Lower lobe of right lung (tissue), 2 donors: ENCODE data around the gene NELFB. TPM values are rescaled to one million over a fixed set of nuclear protein-coding genes. Genes with fewer than 3 reads are reported as not detected.

Experiments
- ATAC-seq, 2 donors: fragments of 200-7000 bp; cut with Tn5 transposase; one replicate each; pipeline ENCODE4 v1.9.1; 2020 to 2022; ENCODE audit warnings: mild to moderate bottlenecking in 2 of 2, moderate library complexity in 2 of 2
- DNase-seq: peaks from one replicate; pipeline ENCODE4 v3.0.0-alpha.2; 2020
- H3K27ac ChIP-seq: fragments of 200-600 bp; one replicate; pipeline ENCODE4 v1.8.0; 2022
- H3K27me3 ChIP-seq: fragments of 200-600 bp; one replicate; pipeline ENCODE4 v1.8.0; 2022; ENCODE audit warnings: low read depth
- H3K36me3 ChIP-seq: fragments of 200-600 bp; one replicate; pipeline ENCODE4 v1.8.0; 2022; ENCODE audit warnings: mild to moderate bottlenecking
- H3K4me1 ChIP-seq: fragments of 200-600 bp; one replicate; pipeline ENCODE4 v1.8.0; 2022
- H3K4me3 ChIP-seq: fragments of 200-600 bp; one replicate; pipeline ENCODE4 v1.8.0; 2022; ENCODE audit warnings: mild to moderate bottlenecking
- H3K9me3 ChIP-seq: fragments of 200-600 bp; one replicate; pipeline ENCODE4 v1.8.0; 2022
- intact Hi-C: fragments of 100-400 bp; cut with DNase I; formaldehyde crosslinking; loops from one replicate; pipeline ENCODE4 v1.11.0; 2022
- total RNA-seq: library from RNA; stranded (reverse); fragmentation: NEBNext Ultra II Directional; extraction: Animal tissue kit (Norgen Biotek cat#: 25700); gene quantifications from one replicate; pipeline ENCODE4 v1.2.1, GENCODE V29; 2021
- TF ChIP-seq, protein P1 (sequence below): fragments of 200-600 bp; IDR thresholded peaks from one replicate; pipeline ENCODE4 v1.8.0; 2022; ENCODE audit warnings: antibody characterized with exemption, mild to moderate bottlenecking
- donor health status: DM: no; HTN: yes; CAD: no; lungs with severe emphysema.

Gene NELFB
- total RNA-seq, 1 donor from 2014 or later = 44.7 TPM

DNA sequence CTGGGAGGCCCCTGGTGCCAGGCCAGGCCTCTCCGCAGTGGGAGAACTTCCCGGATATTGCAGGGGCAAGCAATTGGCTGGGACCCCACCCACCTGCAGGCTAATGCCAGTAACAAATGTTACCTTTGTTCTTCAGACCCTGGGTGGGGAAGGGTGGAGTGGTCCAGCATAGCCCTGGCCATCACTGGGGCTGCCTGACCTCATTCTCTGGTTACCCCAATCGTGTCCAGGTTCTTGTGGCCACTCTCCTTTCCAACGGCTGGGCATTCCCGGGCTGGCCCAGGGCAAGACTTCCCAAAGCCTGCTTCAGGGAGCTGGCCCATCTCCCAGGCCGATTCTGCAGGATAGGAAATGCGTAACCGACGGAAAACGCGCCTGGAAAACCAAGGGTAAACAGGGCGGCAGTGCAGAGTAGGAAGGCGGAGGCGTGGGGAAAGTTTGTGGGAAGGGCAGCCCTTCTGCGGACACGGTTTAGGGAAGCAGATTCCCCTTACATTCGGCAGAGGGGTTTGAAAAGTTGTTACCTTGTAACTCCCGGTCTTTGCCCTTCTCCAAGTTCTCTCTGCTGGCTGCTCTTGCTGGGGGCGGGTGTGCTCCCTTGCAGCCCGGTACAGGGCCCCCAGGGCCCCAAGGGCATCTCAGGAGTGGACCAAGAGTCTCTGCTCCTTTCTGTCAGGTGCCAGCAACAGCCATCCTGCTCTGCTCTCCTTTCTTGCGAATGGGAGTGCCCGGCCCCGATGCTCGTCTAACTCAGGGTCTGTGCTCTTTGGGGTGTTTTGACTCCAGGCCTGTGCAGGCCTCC, 43.5 kb downstream of the NELFB start:
- TF ChIP-seq, protein P1, sequence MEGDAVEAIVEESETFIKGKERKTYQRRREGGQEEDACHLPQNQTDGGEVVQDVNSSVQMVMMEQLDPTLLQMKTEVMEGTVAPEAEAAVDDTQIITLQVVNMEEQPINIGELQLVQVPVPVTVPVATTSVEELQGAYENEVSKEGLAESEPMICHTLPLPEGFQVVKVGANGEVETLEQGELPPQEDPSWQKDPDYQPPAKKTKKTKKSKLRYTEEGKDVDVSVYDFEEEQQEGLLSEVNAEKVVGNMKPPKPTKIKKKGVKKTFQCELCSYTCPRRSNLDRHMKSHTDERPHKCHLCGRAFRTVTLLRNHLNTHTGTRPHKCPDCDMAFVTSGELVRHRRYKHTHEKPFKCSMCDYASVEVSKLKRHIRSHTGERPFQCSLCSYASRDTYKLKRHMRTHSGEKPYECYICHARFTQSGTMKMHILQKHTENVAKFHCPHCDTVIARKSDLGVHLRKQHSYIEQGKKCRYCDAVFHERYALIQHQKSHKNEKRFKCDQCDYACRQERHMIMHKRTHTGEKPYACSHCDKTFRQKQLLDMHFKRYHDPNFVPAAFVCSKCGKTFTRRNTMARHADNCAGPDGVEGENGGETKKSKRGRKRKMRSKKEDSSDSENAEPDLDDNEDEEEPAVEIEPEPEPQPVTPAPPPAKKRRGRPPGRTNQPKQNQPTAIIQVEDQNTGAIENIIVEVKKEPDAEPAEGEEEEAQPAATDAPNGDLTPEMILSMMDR = no peak
- intact Hi-C loops = no loop called here
- H3K36me3 ChIP-seq = no peaks in the 10 kb centered on the region
- ATAC-seq (no peak), DNase-seq (no peak)
- H3K4me1 ChIP-seq = peaks cover 49% of the 10 kb centered on the region
- peak overlapping the region; percentile 73 for H3K27ac ChIP-seq
- H3K9me3 ChIP-seq = no peaks in the 10 kb centered on the region
- H3K4me3 ChIP-seq = peak overlapping the region; percentile 63
- peaks cover 49% of the 10 kb centered on the region for H3K27me3 ChIP-seq

DNA sequence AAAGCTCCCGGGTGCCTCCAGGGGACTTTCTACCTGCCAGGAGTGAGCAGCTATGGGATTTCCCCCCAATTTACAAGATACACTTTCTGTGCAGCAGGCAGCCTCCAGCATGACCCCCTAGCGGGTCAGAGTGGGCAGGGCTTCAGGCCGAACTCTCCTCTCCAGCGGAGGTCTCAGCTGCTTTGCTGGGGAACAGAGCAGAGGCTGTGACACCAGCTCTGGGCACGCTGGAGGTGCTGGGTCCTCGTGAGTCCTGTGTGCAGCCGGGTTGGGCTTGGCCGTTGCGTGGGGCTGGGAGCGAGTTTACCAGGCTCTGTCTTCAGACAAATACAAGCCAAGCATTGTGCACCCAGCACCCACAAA, 44.1 kb downstream of the NELFB start:
- DNase-seq (no peak), ATAC-seq (no peak)
- H3K27me3 ChIP-seq = peaks cover 49% of the 10 kb centered on the region
- H3K36me3 ChIP-seq = no peaks in the 10 kb centered on the region
- no peaks in the 10 kb centered on the region for H3K9me3 ChIP-seq
- intact Hi-C loops = no loop called here
- H3K27ac ChIP-seq = peak overlapping the region; percentile 73
- peak overlapping the region; percentile 63 for H3K4me3 ChIP-seq
- peaks cover 55% of the 10 kb centered on the region for H3K4me1 ChIP-seq
- TF ChIP-seq, protein P1 = no peak

DNA sequence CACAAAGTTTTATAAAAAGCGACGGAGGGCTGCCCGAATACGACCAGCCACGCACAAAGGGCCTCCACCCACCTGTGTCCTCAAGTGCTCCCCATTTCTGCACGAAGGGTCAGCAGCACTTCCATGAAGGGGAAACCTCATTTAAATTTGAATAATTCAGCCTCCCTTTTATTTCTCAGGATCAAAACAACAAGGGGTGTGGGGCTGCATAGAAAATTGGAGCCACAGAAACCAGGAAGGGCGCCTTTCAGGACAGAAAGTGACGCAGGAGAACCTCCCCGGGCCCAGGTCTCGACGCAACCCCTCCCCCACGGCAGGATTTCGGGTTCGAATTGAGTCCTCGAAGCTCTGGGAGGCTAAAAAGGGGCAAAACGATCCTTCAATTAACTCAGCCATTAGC, 44.8 kb downstream of the NELFB start:
- Histone ChIP-seq H3K9me3 (no peaks in the 10 kb centered on the region), H3K4me3 (peak overlapping the region; percentile 63), H3K27me3 (peaks cover 45% of the 10 kb centered on the region), H3K27ac (peak overlapping the region; percentile 77), H3K4me1 (peaks cover 59% of the 10 kb centered on the region), H3K36me3 (no peaks in the 10 kb centered on the region)
- ATAC-seq = no peak
- no peak for DNase-seq
- TF ChIP-seq, protein P1 = no peak
- intact Hi-C loops = no loop called here

DNA sequence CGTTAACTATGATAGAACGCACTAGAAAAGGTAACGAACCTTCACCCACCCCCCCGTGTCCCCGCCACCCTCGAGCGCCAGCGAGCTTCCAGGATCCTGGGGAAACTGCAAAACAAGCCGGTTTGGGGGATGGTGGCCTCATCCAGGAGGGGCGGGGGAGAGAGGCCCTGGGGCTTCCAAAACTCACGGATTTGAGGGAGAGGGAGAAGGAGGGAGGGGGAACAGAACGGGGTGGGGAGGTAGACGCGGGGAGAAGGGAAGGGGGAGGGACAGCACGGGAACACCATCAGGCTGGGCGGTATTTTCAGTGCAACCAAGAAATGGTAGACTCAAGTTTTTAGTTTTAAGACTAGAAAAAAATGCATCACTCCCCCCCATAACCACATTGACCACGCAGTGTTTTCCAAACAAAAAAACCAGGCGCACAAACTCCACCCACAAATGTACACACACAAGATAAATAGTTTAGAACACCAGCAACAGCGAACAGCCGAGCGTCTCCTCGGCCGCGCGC, 45.5 kb downstream of the NELFB start:
- intact Hi-C loops = no loop called here
- Histone ChIP-seq H3K27me3 (peaks cover 43% of the 10 kb centered on the region), H3K4me1 (peaks cover 63% of the 10 kb centered on the region), H3K27ac (peak overlapping the region; percentile 77), H3K36me3 (no peaks in the 10 kb centered on the region), H3K9me3 (no peaks in the 10 kb centered on the region), H3K4me3 (peak overlapping the region; percentile 63)
- ATAC-seq = no peak
- TF ChIP-seq, protein P1 = no peak
- DNase-seq = no peak

DNA sequence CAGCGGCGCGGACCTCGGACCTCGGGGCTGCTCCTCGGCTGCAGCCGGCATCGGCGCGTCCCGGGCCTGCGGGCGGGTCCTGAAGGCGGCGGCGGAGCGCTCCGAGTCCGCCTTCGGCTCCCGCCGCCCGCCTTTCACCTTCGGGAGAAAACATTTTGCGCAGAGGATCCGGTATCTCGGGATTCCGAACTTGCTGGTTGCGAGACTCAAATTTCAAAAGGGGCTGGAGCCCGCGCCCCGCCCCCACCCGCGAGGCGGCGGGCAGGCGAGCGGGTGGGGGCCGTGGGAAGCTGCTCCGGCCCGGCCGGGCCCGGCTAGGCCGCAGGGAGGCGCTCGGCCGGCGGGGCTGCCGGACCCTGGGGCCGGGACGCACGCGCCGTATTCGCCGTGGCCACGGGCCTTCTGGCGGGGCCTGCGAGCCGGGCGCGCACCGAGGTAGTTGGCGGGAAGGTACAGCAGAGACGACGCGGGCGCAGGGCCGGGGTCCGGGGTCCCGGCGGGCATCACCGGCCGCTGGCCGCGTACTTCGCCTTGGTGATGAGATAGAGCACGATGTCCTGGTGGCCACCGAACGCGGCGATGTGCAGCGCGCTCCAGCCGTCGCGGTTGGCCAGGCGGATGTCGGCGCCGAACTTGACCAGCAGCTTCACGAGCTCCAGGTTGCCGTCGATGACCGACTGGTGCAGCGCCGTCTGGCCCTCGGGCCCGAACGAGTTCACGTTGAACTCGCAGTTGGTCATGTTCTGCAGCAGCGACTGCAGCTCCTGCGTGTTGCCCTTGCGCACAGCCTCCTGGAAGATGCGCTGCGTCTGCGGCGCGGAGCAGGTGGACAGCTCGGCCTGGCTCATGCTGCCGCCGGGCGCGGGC, 46.2 kb downstream of the NELFB start:
- Histone ChIP-seq H3K27me3 (peaks cover 46% of the 10 kb centered on the region), H3K4me3 (peak overlapping the region; percentile 63), H3K9me3 (no peaks in the 10 kb centered on the region), H3K36me3 (no peaks in the 10 kb centered on the region), H3K4me1 (peaks cover 68% of the 10 kb centered on the region), H3K27ac (peak overlapping the region; percentile 77)
- TF ChIP-seq, protein P1 = peak; percentile 7
- intact Hi-C loops = no loop called here
- peak; percentile 58 for DNase-seq
- ATAC-seq = peak in 1 of 2 donors; percentile 11
